ENCODE results near the gene CEP164. TPM values are rescaled to one million over a fixed set of nuclear protein-coding genes. Genes with fewer than 3 reads are reported as not detected.
A peak's percentile ranks its signal among the peaks of the same experiment; 100 is the strongest.

The CEP164 gene
- total RNA-seq, 1 donor from 2014 or later, result 36.1 TPM

DNA sequence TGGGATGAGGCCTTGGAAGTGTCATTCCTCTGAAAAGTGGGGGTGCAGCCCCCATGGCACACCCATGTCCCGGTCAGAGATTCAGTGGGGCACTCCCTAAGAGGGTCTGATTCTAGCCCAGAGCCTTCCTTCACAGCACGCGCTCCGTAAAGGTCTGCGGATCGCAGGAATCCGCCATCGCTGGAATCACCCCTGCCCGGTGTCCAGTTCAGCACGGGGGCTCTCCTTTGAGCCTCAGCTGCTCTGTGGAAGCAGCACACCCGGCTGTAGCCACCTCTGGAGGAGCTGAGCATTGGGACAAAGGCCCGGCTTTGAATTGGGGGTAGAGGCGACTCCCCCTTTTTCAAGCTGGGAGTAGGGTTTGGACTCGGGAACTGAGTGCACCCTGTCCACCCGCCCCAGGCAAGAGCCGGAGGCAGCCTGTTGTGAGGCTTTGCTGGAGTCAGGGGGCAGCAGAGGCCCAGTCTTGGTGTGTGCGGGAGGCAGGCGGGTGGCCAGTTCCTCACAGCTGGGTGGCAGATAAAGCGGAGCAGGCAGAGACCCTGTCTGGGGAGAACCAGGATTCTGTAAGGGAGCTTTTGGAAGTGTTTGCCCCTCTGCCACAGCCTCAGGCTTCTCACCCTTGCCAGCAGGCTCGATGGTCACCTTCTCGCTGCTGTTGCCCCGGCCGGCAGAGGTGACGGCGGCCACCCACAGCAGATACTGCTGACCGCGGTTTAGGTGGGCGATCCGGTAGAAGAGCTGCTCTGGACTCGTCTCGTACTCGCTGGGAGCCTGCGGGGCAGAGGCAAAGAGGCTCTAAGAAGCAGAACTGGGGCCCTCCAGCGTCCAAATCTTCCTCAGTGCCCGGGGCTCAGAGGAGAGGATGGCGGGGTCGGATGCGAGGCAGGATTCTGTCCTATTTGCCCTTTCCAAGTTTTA, 115.9 kb downstream of the CEP164 start:
- H3K9ac ChIP-seq (ENCODE audit: low read length), result no peak overlapping the region
- H3K36me3 Mint-ChIP-seq (ENCODE audit: low read depth, unreplicated experiment), result no peaks in the 10 kb centered on the region
- H3K27me3 ChIP-seq (ENCODE audit: insufficient read depth, low read length), result peaks cover 29% of the 10 kb centered on the region
- DNase-seq (ENCODE audit: low read depth) (peak; percentile 9), FAIRE-seq (no peak)
- no peaks in the 10 kb centered on the region for H3K4me1 ChIP-seq (ENCODE audit: insufficient read depth, low read length)
- no peaks in the 10 kb centered on the region for H3K79me2 ChIP-seq (ENCODE audit: insufficient read depth, low read length)
- no peak overlapping the region for H3K4me3 ChIP-seq (ENCODE audit: insufficient read depth, low read depth, low read length)
- no peak overlapping the region for H3K4me3 Mint-ChIP-seq (ENCODE audit: unreplicated experiment)
- no peak overlapping the region for H3K27ac ChIP-seq (ENCODE audit: low read depth, low read length)
- no peaks in the 10 kb centered on the region for H4K20me1 ChIP-seq (ENCODE audit: insufficient read depth, low read length)
- H3K27me3 Mint-ChIP-seq (ENCODE audit: low read depth, unreplicated experiment), result peaks cover 63% of the 10 kb centered on the region
- no peak overlapping the region for H2AFZ ChIP-seq (ENCODE audit: low read depth, low read length)
- no peaks in the 10 kb centered on the region for H3K4me1 Mint-ChIP-seq (ENCODE audit: low read depth, unreplicated experiment)
- H3K27ac Mint-ChIP-seq (ENCODE audit: unreplicated experiment), result no peak overlapping the region
- TF ChIP-seq, protein P1, sequence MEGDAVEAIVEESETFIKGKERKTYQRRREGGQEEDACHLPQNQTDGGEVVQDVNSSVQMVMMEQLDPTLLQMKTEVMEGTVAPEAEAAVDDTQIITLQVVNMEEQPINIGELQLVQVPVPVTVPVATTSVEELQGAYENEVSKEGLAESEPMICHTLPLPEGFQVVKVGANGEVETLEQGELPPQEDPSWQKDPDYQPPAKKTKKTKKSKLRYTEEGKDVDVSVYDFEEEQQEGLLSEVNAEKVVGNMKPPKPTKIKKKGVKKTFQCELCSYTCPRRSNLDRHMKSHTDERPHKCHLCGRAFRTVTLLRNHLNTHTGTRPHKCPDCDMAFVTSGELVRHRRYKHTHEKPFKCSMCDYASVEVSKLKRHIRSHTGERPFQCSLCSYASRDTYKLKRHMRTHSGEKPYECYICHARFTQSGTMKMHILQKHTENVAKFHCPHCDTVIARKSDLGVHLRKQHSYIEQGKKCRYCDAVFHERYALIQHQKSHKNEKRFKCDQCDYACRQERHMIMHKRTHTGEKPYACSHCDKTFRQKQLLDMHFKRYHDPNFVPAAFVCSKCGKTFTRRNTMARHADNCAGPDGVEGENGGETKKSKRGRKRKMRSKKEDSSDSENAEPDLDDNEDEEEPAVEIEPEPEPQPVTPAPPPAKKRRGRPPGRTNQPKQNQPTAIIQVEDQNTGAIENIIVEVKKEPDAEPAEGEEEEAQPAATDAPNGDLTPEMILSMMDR (IDR thresholded peaks at IDR 0.05; ENCODE audit: insufficient read depth, low read depth, low read length), result peak; percentile 34
- peak; percentile 62 for TF ChIP-seq EZH2 (IDR thresholded peaks at IDR 0.05; ENCODE audit: insufficient read depth, low read length)
- H3K4me2 ChIP-seq (ENCODE audit: low read length), result peak overlapping the region; percentile 54
- H3K36me3 ChIP-seq (ENCODE audit: insufficient read depth, low read length), result no peaks in the 10 kb centered on the region
- H3K9me3 ChIP-seq (ENCODE audit: insufficient read depth, low read depth, low read length), result no peaks in the 10 kb centered on the region
- no peaks in the 10 kb centered on the region for H3K9me3 Mint-ChIP-seq (ENCODE audit: unreplicated experiment)

DNA sequence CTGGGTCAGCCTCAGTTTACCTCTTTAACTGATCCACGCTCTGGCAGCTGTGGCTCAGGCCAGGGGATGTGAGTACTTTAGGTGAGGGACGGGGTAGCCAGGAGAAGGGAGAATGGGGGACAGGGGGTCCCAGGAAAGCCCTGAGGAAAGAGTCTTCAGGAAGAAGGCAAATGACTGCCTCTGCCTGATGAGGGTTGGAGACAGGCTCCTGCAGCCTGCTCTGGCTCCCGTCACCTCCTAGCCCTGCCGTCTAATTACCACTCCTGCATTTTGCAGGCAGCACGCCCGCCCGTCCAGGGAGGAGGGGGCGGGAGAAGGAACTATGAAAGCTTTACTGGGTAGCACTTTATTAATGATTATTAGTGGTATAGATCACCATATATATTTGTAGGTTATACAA, 116.6 kb downstream of the CEP164 start:
- Histone ChIP-seq H3K4me3 (ENCODE audit: insufficient read depth, low read depth, low read length) (no peak overlapping the region), H3K36me3 (ENCODE audit: insufficient read depth, low read length) (no peaks in the 10 kb centered on the region), H4K20me1 (ENCODE audit: insufficient read depth, low read length) (no peaks in the 10 kb centered on the region), H2AFZ (ENCODE audit: low read depth, low read length) (no peak overlapping the region), H3K9me3 (ENCODE audit: insufficient read depth, low read depth, low read length) (no peaks in the 10 kb centered on the region), H3K79me2 (ENCODE audit: insufficient read depth, low read length) (no peaks in the 10 kb centered on the region), H3K4me2 (ENCODE audit: low read length) (no peak overlapping the region), H3K4me1 (ENCODE audit: insufficient read depth, low read length) (no peaks in the 10 kb centered on the region), H3K27me3 (ENCODE audit: insufficient read depth, low read length) (peaks cover 29% of the 10 kb centered on the region), H3K27ac (ENCODE audit: low read depth, low read length) (no peak overlapping the region), H3K9ac (ENCODE audit: low read length) (no peak overlapping the region)
- Mint-ChIP-seq H3K27ac (ENCODE audit: unreplicated experiment) (no peak overlapping the region), H3K36me3 (ENCODE audit: low read depth, unreplicated experiment) (no peaks in the 10 kb centered on the region), H3K27me3 (ENCODE audit: low read depth, unreplicated experiment) (peaks cover 66% of the 10 kb centered on the region), H3K9me3 (ENCODE audit: unreplicated experiment) (no peaks in the 10 kb centered on the region), H3K4me1 (ENCODE audit: low read depth, unreplicated experiment) (peaks cover 4% of the 10 kb centered on the region), H3K4me3 (ENCODE audit: unreplicated experiment) (no peak overlapping the region)
- TF ChIP-seq EZH2 (IDR thresholded peaks at IDR 0.05; ENCODE audit: insufficient read depth, low read length), result no peak
- TF ChIP-seq, protein P1 (IDR thresholded peaks at IDR 0.05; ENCODE audit: insufficient read depth, low read depth, low read length), result no peak
- DNase-seq (ENCODE audit: low read depth) (no peak), FAIRE-seq (no peak)

All from astrocyte (in vitro differentiated cells and primary cell).